Mucosa of gallbladder (tissue), 1 donor: ENCODE measurements around the gene POM121L12. TPM values are rescaled to one million over a fixed set of nuclear protein-coding genes. Genes with fewer than 3 reads are reported as not detected.

ENCODE experiments used
- DNase-seq: peaks from one replicate; pipeline ENCODE4 v3.0.0-alpha.2; 2020; ENCODE audit warnings: low spot score
- total RNA-seq: library from RNA; stranded (reverse); gene quantifications from one replicate; pipeline ENCODE4 v1.2.1, GENCODE V29; 2021
- donor health status: DM: no; HTN: no; CAD: no.

Gene POM121L12
- not detected for total RNA-seq

GRCh38 chr7:53035499-53036412 is at the start of gene POM121L12:
POM121L12 (plus strand) TSS chr7:53035633; CDS start chr7:53035672, 39 bp downstream.
- DNase-seq, result no peak

GRCh38 chr7:52992001-52992400 is 43.4 kb upstream of the POM121L12 start:
- no peak for DNase-seq

- no peak for DNase-seq
These were observed 42.8 kb upstream of the POM121L12 start for GRCh38 chr7:52992479-52993162.

DNA sequence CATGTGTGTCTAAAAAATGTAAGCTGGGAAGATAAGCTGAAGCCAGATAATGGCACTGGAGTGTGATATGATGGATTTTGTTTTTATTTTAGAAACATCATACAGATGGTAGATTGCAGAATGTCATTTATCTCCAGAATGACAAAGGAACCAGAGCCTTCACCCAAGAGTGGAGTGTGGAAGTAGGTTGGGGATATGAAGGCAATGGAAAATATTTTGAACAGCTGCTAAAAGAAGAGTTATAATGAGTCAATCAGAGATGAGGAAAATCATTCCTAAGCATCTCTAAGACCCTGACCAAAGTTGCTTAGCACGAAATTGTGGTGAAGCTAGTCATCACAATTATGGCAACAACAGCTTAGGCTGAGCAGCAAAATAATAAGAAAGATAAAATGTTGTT is 39.8 kb upstream of the POM121L12 start:
- no peak for DNase-seq

DNA sequence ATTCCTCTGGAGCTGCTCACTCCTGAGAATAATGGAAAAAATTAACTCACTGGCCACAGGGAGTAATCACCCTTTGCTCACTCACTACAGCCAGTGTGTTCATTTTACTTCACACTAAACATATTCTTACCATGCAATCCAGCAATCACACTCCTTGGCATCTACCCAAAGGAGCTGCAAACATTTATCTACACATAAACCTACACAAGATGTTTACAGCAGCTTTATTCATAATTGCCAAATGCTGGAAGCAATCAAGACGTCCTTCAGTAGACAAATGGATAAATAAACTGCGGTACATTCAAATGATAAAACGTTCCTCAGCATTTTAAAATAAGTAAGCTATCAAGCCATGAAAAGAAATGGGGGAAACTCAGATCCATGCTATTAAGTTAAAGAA is 34.2 kb upstream of the POM121L12 start:
- no peak for DNase-seq

DNA sequence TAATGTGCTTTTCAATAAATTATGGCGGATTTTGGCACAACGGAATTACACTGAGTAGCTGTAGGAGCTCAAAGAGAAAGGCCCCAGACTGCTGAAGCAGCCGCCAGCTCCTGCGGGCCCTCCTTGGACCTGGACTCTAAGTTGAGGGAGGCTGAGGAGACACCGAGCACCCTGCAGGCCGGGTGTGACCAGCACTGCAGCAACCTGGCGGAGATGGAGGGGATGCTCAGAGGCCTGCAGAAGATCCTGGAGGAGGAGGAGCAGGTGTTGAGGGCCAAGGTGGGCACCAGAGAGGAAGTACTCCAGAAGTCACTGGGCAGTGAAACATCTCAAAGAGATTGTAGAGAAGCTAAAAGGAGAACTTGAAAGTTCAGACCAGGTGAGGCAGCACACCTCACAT is 33.0 kb upstream of the POM121L12 start:
- no peak for DNase-seq

- no peak for DNase-seq
These were observed 31.6 kb upstream of the POM121L12 start for GRCh38 chr7:53003653-53004445.

DNA sequence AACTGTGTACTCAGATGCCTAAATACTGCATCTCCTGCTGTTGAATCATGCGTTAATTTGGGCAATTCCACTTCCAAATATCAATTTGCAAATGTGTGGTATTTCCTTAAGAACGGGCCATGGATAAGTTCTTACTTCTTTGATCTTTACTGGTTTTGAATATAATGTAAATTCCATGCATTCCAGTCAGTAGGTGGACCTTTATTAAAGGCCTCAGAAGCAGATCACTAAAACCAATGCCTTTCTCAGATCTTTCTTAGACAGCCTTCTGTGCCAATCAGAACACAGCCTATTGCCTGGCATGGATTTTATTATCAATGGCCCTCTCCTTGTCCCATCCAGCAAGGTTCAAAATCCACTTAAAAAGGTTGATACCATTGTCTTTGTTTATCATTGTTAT is 21.5 kb upstream of the POM121L12 start:
- DNase-seq, result no peak

DNA sequence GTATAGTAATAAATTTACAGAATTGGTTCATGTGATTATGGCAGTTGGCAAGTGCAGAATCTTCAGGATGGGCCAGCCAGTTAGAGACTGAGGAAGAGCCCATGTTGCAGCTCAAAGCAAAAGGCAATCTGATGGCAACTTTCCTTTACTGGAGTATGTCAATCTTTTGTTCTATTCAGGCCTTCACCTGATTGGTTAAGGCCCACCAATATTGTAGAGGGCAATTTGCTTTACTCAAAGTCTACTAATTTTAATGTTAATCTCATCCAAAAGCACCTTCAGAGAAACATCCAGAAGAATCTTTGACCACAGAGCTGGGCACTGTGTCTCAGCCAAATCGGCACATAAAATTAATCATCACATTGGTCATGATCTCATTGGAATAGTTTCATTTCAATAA is 20.0 kb upstream of the POM121L12 start:
- no peak for DNase-seq

- DNase-seq, result no peak
These were observed 12.5 kb upstream of the POM121L12 start for GRCh38 chr7:53022893-53023292.

DNA sequence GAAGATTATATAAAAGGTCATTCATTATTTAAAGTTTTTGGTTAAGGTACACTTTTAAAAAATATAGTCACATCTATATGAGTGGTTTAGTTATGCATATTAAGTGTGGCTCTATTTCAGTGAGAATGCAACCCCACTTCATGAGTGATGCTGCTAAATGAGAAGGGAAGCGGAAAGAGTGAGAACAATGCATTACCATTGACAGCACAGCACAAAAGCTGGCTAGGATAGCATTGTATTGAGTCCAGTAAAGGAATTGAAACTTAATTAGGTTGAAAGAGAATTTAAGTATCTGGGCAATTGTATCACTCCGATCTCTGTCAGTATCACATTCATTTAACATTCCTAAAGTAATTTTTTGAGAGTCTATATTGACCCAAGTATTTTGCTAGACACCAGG is 13.2 kb downstream of the POM121L12 start:
- DNase-seq, result no peak

DNA sequence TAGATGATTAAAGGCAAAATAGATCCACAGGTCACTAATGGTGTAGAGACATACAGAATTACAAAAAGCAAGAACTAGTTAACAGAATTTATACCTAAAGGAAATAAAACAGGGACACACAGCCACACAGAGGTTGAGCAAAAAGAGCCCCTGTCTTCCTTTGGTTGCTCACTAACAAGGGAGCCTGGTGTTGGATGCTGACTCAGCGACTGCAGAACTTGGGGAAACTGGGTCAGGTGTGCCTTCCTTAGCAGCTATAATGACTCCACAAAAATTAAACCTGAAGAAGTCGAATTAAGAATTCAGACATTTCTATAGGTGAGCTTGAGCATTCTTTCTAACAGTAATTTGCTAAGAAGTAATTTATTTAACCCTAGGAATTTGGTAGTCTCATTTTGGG is 15.0 kb downstream of the POM121L12 start:
- DNase-seq, result no peak

- DNase-seq, result no peak
These were observed 24.2 kb downstream of the POM121L12 start for GRCh38 chr7:53059591-53059990.

DNA sequence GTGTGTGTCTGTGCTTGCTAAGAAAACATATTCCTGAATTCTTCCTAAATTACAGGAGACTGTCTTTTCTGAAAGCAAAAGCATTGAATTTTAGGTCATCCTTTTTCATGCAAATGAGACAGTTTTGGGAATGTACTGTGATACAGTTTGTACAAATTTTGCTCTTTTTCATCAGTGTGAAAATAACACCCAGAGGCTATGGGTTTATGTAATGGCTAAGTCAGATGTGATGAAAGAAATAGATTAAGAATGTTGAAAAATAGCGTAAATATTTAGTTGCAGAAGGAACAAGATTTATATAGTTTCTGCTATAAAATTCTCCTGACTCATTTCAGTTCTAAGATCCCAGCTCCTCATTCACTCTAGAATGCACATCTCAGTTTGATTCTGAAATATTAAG is 24.6 kb downstream of the POM121L12 start:
- no peak for DNase-seq

DNA sequence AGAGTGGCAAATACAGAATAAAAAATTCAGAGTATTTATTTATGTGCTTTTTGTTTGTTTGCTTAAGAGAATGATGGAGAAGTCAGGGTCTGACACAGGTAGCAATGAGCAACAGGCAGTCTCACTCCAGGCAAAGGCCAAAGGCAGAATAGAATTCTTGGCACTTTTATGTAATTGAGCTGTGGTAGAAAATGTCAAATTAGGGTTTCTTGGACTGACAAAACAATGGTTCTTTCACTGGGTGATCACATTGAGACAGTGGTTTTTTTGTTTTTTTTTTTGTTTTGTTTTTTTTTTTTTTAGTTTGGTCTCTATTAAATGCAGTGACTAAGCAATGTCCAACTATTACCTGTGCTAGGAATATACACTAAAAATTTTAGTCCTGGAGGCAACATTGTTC is 27.4 kb downstream of the POM121L12 start:
- no peak for DNase-seq

- no peak for DNase-seq
These were observed 33.2 kb downstream of the POM121L12 start for GRCh38 chr7:53068673-53069072.

DNA sequence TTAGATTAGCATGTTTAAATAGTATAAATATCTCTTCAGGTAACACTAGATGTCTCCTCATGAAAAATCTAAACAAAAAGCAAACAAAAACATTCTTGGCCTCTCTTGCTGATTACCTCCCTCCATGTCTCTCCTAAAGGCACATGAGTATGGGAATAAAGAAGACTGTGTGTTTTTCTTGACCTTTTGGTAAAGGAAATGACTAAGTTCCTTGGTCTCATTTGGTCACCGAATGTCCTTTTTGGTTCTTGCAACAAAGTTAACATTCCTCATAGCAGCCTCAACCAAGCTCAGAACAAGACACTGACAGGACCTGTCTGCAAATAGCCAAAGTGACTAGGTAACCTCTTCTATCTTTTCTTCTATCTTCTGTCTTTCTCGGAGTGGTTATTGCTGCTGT is 35.5 kb downstream of the POM121L12 start:
- no peak for DNase-seq
